Stimulated activated effector memory CD8-positive, alpha-beta T cell treated with anti-CD3 and anti-CD28 coated beads, Interleukin-12 subunit alpha, Interleukin-12 subunit beta, amount 100 ng/mL, for 72 hours (primary cell): ENCODE data around the gene INTS11.

Source experiments
- ATAC-seq: fragments of 150-1000 bp; cut with Tn5 transposase; 2 replicates; pipeline ENCODE4 v1.10.0; 2021
- DNase-seq, 2 donors: peaks; one replicate each; pipeline ENCODE4 v3.0.0; 2021 to 2022; ENCODE audit warnings: low spot score in 2 of 2
- H3K27ac Mint-ChIP-seq: one replicate; pipeline ENCODE4 v1.8.0; 2022; ENCODE audit warnings: mild to moderate bottlenecking, mixed read lengths
- H3K36me3 Mint-ChIP-seq: one replicate; pipeline ENCODE4 v1.8.0; 2022; ENCODE audit warnings: mild to moderate bottlenecking, mixed read lengths
- H3K4me1 Mint-ChIP-seq: one replicate; pipeline ENCODE4 v1.8.0; 2022; ENCODE audit warnings: mixed read lengths
- H3K4me3 Mint-ChIP-seq: one replicate; pipeline ENCODE4 v1.8.0; 2022; ENCODE audit warnings: mild to moderate bottlenecking, mixed read lengths
- H3K9me3 Mint-ChIP-seq: one replicate; pipeline ENCODE4 v1.8.0; 2022; ENCODE audit warnings: mixed read lengths

Gene INTS11

DNA sequence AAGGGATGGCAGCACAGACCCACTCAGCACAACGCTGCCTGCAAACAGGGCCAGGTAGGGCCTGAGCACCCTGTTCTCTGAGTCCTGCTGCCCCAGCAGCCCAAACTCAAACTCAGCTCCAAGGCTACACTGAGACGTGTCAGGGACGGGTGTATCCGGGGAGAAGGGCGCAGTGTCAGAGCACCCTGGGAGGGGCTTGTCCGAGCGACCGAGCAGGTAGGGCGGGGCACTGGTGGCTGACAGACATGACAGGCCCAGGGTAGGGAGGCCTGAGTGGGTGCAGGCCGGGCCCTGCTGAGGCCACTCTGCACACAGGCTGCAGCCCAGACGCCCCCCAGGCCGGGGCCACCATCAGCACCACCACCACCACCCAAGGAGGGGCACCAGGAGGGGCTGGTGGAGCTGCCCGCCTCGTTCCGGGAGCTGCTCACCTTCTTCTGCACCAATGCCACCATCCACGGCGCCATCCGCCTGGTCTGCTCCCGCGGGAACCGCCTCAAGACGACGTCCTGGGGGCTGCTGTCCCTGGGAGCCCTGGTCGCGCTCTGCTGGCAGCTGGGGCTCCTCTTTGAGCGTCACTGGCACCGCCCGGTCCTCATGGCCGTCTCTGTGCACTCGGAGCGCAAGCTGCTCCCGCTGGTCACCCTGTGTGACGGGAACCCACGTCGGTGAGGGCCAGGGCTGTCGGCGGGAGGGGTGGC lies 38.7 kb downstream of the INTS11 start:
- ATAC-seq (no peak), DNase-seq (no peak)
- Mint-ChIP-seq H3K9me3 (no peaks in the 10 kb centered on the region), H3K36me3 (peaks cover 15% of the 10 kb centered on the region), H3K4me3 (no peak overlapping the region), H3K4me1 (peaks cover 23% of the 10 kb centered on the region), H3K27ac (no peak overlapping the region)

- no peaks in the 10 kb centered on the region for H3K9me3 Mint-ChIP-seq
- peaks cover 13% of the 10 kb centered on the region for H3K36me3 Mint-ChIP-seq
- ATAC-seq (no peak), DNase-seq (no peak)
- peaks cover 19% of the 10 kb centered on the region for H3K4me1 Mint-ChIP-seq
- no peak overlapping the region for H3K4me3 Mint-ChIP-seq
- no peak overlapping the region for H3K27ac Mint-ChIP-seq
Observed at GRCh38 chr1:1285102-1285571, 39.3 kb downstream of the INTS11 start.

DNA sequence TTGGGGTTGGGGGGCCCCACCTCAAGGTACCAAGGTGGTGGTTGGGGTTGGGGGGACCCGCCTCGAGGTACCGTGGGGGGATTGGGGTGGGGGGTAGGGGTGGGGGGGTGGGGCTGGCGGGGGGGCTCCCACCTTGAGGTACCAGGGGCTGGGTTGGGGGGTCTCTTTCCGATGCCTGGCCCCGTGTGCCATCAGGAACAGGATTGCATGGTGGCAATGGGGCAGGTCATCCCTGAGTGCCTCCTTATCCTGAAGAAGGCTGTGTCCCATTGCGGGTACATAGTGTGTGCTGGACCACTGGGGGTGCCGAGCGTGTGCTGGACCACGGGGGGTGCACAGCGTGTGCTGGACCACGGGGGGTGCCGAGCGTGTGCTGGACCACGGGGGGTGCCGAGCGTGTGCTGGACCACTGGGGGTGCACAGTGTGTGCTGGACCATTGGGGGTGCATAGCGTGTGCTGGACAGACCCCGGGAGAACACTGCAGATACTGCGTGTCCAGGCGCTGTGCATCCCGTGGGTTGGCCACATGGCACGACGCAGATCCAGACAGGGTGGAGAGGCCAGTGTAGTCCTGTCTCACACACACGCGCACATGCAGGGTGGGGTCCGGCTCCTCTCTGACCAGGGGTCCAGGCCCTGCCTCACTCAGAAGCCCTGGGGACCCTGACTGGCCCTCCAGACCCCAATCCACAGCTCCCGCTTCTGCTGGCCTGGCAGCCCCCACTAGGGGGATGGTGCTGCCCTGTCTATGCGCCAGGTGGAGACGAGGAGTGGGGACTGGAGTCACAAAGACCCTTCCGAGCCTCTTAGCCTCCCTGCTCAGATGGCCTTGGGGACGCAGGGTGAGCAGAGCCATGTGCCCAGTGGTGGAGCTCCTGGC lies 40.0 kb downstream of the INTS11 start:
- Mint-ChIP-seq H3K4me3 (no peak overlapping the region), H3K4me1 (peaks cover 17% of the 10 kb centered on the region), H3K36me3 (peaks cover 11% of the 10 kb centered on the region), H3K27ac (no peak overlapping the region), H3K9me3 (no peaks in the 10 kb centered on the region)
- no peak for ATAC-seq
- DNase-seq, result no peak

- no peak for DNase-seq
- ATAC-seq, result no peak
- H3K27ac Mint-ChIP-seq, result no peak overlapping the region
- no peak overlapping the region for H3K4me3 Mint-ChIP-seq
- H3K4me1 Mint-ChIP-seq, result peaks cover 17% of the 10 kb centered on the region
- H3K9me3 Mint-ChIP-seq, result no peaks in the 10 kb centered on the region
- peaks cover 11% of the 10 kb centered on the region for H3K36me3 Mint-ChIP-seq
Observed at GRCh38 chr1:1283821-1284220, 40.6 kb downstream of the INTS11 start.

GRCh38 chr1:1282998-1283397 lies 41.5 kb downstream of the INTS11 start:
- ATAC-seq (peak; percentile 80), DNase-seq (no peak)
- Mint-ChIP-seq H3K4me3 (no peak overlapping the region), H3K9me3 (no peaks in the 10 kb centered on the region), H3K27ac (peak overlapping the region; percentile 37), H3K36me3 (peaks cover 11% of the 10 kb centered on the region), H3K4me1 (peaks cover 17% of the 10 kb centered on the region)

DNA sequence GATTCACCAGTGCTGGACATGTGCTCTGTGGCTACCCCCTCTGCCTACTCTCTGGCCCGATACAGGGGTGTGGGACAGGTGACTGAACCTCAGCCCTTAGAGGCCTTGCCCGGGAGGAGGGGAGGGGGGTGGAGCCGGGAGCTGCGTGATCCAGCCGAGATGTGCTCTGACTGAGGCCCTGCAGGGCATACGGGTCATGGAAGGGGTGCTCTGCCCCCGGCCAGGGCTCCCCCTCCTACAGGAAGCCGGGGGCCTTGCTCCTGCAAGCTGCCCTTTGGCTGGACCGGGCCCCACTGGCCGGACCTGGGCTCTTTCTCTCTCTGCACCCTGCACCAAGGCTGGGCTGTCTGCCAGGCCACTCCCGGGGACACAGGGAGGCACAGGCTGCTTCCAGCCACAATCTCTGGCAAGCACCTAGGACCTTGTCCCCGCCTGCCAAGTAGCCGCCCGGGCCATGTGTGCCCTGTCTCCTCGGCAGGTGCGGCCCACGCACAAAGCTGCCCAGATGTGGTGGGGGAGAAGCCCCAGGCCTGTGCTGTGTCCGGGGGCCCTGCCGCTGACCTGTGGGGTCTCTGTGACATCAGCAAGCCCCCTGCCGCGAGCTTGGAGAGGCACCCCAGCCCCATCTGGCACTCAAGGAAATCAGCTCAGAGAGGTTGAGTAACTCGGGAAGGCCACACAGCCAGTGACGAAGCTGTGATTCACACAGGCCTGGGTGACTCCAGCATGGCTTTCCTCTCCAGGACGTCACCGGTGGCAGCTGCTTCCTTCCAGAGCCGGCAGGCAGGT lies 42.7 kb downstream of the INTS11 start:
- no peak for DNase-seq
- ATAC-seq, result peak; percentile 65
- H3K4me1 Mint-ChIP-seq, result peaks cover 17% of the 10 kb centered on the region
- H3K9me3 Mint-ChIP-seq, result no peaks in the 10 kb centered on the region
- no peak overlapping the region for H3K4me3 Mint-ChIP-seq
- H3K36me3 Mint-ChIP-seq, result peaks cover 11% of the 10 kb centered on the region
- H3K27ac Mint-ChIP-seq, result no peak overlapping the region

- no peak for DNase-seq
- H3K9me3 Mint-ChIP-seq, result no peaks in the 10 kb centered on the region
- peaks cover 17% of the 10 kb centered on the region for H3K4me1 Mint-ChIP-seq
- no peak overlapping the region for H3K4me3 Mint-ChIP-seq
- H3K27ac Mint-ChIP-seq, result no peak overlapping the region
- peaks cover 11% of the 10 kb centered on the region for H3K36me3 Mint-ChIP-seq
- ATAC-seq, result no peak
Observed at GRCh38 chr1:1280782-1281481, 43.5 kb downstream of the INTS11 start.

GRCh38 chr1:1279028-1279427 lies 45.4 kb downstream of the INTS11 start:
- no peaks in the 10 kb centered on the region for H3K9me3 Mint-ChIP-seq
- peaks cover 17% of the 10 kb centered on the region for H3K4me1 Mint-ChIP-seq
- H3K4me3 Mint-ChIP-seq, result no peak overlapping the region
- H3K27ac Mint-ChIP-seq, result no peak overlapping the region
- H3K36me3 Mint-ChIP-seq, result peaks cover 11% of the 10 kb centered on the region
- ATAC-seq, result no peak
- no peak for DNase-seq

DNA sequence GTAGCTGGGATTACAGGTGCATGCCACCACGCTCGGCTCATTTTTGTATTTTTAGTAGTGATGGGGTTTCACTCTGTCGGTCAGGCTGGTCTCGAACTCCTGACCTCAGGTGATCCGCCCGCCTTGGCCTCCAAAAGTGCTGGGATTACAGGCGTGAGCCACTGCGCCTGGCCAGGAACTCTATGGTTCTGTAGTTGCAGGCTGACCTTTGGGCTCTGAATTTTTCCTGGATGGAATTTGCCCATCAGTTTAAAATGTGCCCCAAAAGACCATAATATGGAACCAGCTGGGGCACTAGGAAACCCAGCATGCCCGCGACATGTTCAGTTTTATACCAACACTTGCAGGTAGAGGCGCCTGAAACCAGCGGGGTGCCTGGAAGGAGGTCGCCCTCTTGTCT lies 45.8 kb downstream of the INTS11 start:
- H3K27ac Mint-ChIP-seq, result no peak overlapping the region
- no peaks in the 10 kb centered on the region for H3K9me3 Mint-ChIP-seq
- H3K4me1 Mint-ChIP-seq, result peaks cover 15% of the 10 kb centered on the region
- no peak for DNase-seq
- H3K4me3 Mint-ChIP-seq, result no peak overlapping the region
- H3K36me3 Mint-ChIP-seq, result peaks cover 11% of the 10 kb centered on the region
- ATAC-seq, result no peak

- H3K36me3 Mint-ChIP-seq, result peaks cover 23% of the 10 kb centered on the region
- ATAC-seq (no peak), DNase-seq (no peak)
- H3K9me3 Mint-ChIP-seq, result no peaks in the 10 kb centered on the region
- H3K27ac Mint-ChIP-seq, result no peak overlapping the region
- H3K4me1 Mint-ChIP-seq, result peaks cover 21% of the 10 kb centered on the region
- no peak overlapping the region for H3K4me3 Mint-ChIP-seq
Observed at GRCh38 chr1:1275836-1276235, 48.6 kb downstream of the INTS11 start.

GRCh38 chr1:1274931-1275431 lies 49.5 kb downstream of the INTS11 start:
- Mint-ChIP-seq H3K4me3 (peak overlapping the region; percentile 81), H3K36me3 (peaks cover 32% of the 10 kb centered on the region), H3K4me1 (peaks cover 29% of the 10 kb centered on the region), H3K9me3 (no peaks in the 10 kb centered on the region), H3K27ac (peak overlapping the region; percentile 34)
- ATAC-seq (no peak), DNase-seq (no peak)

GRCh38 chr1:1274299-1274930 lies 50.0 kb downstream of the INTS11 start:
- H3K27ac Mint-ChIP-seq, result peak overlapping the region; percentile 34
- peaks cover 33% of the 10 kb centered on the region for H3K4me1 Mint-ChIP-seq
- peaks cover 37% of the 10 kb centered on the region for H3K36me3 Mint-ChIP-seq
- ATAC-seq, result no peak
- peak overlapping the region; percentile 81 for H3K4me3 Mint-ChIP-seq
- DNase-seq, result no peak
- no peaks in the 10 kb centered on the region for H3K9me3 Mint-ChIP-seq

DNA sequence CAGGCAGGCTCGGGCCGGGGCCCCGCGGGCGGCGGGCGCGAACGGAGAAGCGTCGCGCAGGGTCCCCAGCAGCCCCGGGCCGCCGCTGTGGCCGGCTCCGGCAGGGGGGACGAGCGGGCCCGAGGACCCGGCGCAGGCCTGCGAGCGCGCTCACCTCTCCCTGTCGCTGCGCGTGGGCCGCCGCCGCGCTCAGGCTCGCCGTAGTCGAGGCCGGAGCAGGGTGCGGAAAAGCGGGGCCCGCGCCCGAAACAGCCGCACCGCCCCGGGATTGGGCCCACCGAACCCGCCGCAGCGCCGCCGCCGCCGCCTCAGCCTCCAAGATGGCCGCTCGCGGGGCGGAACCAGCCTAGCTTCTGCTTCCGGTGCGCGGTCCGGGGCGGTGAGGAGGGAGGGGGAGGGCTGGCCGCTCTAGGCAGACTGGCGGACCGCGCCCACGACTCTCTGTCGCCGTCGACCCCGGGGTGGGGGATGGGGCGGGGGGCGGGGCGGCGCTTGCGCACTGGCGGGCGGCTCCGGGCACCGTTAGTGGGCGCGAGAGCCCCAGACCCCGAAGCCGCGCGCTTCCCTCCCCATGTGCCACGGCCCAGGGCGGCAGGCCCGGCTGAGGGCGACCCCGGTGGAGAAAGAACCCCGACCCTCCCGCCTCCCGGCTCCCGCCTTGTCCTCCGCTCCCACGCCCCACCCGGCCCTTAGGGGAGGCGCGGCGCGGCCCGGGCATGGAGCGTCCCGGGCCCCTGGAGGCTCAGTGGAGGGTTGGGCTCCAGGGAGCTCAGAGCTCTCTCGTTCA lies 50.8 kb downstream of the INTS11 start, which contains the start of gene UBE2J2:
TSS of gene UBE2J2 (minus strand) at position 343 of the 787 bp plus-strand sequence. CDS start 5,862 bp downstream, outside the sequence.
- Mint-ChIP-seq H3K36me3 (peaks cover 39% of the 10 kb centered on the region), H3K4me3 (peak within 1 kb of the TSS; percentile 81), H3K9me3 (no peaks in the 10 kb centered on the region), H3K27ac (peak within 1 kb of the TSS; percentile 75), H3K4me1 (peaks cover 33% of the 10 kb centered on the region)
- ATAC-seq (peak; percentile 96), DNase-seq (peak; percentile 85 to 95)

DNA sequence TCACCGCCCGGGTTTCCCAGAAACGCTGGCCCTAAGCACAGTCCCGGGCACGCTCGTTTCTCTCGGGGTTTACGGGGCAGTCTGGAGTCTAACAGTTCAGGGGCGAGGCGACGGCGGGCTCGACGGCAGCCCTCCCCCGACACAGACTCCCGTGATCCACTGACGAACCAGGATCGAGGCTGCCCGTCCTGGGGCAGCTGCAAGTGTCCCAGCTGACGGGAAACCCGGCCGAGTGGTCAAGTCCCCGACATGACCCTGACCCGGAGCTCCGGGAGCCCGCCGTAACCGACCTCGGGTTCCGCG lies 51.3 kb downstream of the INTS11 start:
- ATAC-seq (peak; percentile 1), DNase-seq (no peak)
- Mint-ChIP-seq H3K36me3 (peaks cover 45% of the 10 kb centered on the region), H3K27ac (peak overlapping the region; percentile 75), H3K4me3 (peak overlapping the region; percentile 81), H3K9me3 (no peaks in the 10 kb centered on the region), H3K4me1 (peaks cover 33% of the 10 kb centered on the region)
